Measurements from ENCODE around the gene CYBA.

Gene CYBA

GRCh38 chr16:88599825-88600538 lies 50.9 kb downstream of the CYBA start:
- Histone ChIP-seq H3K27ac (replicated peaks) (no peak overlapping the region), H3K27me3 (ENCODE audit: insufficient read depth, poor library complexity, severe bottlenecking) (no peaks in the 10 kb centered on the region), H3K4me3 (replicated peaks; ENCODE audit: insufficient read depth, low read length) (no peak overlapping the region)
- TF ChIP-seq SPI1 (IDR thresholded peaks at IDR 0.05; ENCODE audit: borderline replicate concordance, low read depth) (no peak), REST (IDR thresholded peaks at IDR 0.05; ENCODE audit: insufficient replicate concordance, low read depth) (no peak), GABPA (IDR thresholded peaks at IDR 0.05; ENCODE audit: low read depth) (no peak), CTCF (IDR thresholded peaks at IDR 0.05; ENCODE audit: insufficient read depth, low read length) (no peak), POLR2AphosphoS5 (IDR thresholded peaks at IDR 0.05; ENCODE audit: low read depth) (no peak)
- no peak for DNase-seq (ENCODE audit: low read depth in 1 of 2, low spot score in 1 of 2)

DNA sequence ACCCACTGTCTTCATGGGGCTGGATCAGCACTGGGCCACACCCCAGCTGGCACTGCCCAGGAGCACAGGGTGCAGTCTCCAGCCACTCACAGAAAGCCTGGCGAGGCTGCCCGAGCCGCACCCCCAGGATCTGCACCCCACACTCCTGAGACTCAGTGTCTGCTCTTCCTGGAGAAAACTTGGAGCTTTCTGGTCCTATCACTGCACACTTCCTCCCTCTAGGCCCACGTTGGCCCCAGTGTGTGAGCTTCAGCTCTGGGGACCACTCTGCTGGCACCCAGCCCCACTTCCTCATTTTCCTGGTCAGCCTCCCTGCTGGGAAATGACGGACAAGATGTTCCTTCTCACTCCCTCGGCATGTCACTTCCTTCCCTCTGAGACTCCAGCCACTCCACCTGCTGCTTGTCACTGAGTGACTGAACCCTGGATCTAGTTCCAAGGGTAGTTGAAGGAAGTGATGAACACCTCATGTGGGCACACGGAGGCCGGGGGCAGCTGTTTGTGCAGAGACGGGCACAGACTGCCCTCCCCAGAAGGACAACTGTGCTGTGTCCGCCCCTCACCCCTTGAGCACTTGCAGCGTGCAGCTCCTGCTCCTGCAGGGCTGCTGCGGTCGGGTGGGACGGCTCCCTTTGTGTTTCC lies 51.6 kb downstream of the CYBA start:
- peak in 1 of 2 experiments; percentile 77 for DNase-seq (ENCODE audit: low read depth in 1 of 2, low spot score in 1 of 2)
- TF ChIP-seq GABPA (IDR thresholded peaks at IDR 0.05; ENCODE audit: low read depth) = no peak
- peak; percentile 98 for TF ChIP-seq SPI1 (IDR thresholded peaks at IDR 0.05; ENCODE audit: borderline replicate concordance, low read depth)
- Histone ChIP-seq H3K27ac (replicated peaks) (no peak overlapping the region), H3K27me3 (ENCODE audit: insufficient read depth, poor library complexity, severe bottlenecking) (no peaks in the 10 kb centered on the region), H3K4me3 (replicated peaks; ENCODE audit: insufficient read depth, low read length) (no peak overlapping the region)

DNA sequence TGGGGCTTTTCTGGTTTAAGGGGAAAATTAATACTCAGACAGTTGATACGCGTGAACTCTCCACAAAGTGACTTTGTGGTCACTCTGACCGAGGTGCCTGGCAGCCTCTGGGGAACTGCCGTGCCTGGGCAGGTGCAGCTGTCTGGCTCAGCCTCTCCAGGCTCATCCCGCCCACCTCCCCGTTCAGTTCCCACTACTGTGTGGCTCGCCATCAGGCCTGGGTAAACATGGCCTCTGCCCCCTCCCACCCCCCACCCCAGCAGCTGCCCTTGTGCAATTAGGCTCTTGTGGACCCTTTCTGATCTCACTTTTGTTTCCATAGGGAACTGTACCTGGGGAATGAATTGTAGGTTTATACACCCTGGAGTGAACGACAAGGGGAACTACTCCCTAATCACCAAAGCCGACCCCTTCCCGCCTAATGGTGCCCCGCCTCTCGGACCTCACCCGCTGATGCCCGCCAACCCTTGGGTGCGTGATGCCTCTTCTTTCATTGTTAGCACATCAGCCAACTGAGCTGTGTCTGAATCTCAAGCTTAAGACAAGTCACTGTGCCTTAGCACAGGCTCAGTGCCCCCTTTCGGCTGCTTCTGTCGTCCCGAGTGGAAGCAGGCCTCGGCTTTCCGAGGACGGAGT lies 52.9 kb downstream of the CYBA start:
- no peak overlapping the region for H3K27ac ChIP-seq (replicated peaks)
- H3K4me3 ChIP-seq (replicated peaks; ENCODE audit: insufficient read depth, low read length) = no peak overlapping the region
- no peaks in the 10 kb centered on the region for H3K27me3 ChIP-seq (ENCODE audit: insufficient read depth, poor library complexity, severe bottlenecking)
- no peak for TF ChIP-seq CTCF (IDR thresholded peaks at IDR 0.05; ENCODE audit: insufficient read depth, low read length)
- no peak for TF ChIP-seq POLR2AphosphoS5 (IDR thresholded peaks at IDR 0.05; ENCODE audit: low read depth)
- TF ChIP-seq REST (IDR thresholded peaks at IDR 0.05; ENCODE audit: insufficient replicate concordance, low read depth) = no peak
- no peak for TF ChIP-seq GABPA (IDR thresholded peaks at IDR 0.05; ENCODE audit: low read depth)
- no peak for TF ChIP-seq SPI1 (IDR thresholded peaks at IDR 0.05; ENCODE audit: borderline replicate concordance, low read depth)
- DNase-seq (ENCODE audit: low read depth in 1 of 2, low spot score in 1 of 2) = peak in 1 of 2 experiments; percentile 6

DNA sequence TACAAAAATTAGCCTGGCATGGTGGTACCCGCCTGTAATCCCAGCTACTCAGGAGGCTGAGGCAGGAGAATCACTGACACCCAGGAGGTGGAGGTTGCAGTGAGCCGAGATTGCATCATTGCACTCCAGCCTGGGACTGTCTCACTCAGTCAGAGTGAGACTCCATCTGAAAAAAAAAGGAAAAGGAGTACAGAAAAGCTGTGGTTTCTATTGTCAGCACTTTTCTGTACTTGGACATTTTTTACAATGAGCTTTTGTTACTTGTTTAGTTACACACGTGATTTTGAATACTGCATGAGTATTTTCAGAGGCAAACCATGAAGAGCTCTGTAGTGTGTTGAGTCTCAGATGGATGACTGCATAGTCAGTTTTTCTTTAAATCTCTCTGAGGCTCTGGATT lies 54.4 kb downstream of the CYBA start:
- H3K4me3 ChIP-seq (replicated peaks; ENCODE audit: insufficient read depth, low read length) = no peak overlapping the region
- no peaks in the 10 kb centered on the region for H3K27me3 ChIP-seq (ENCODE audit: insufficient read depth, poor library complexity, severe bottlenecking)
- H3K27ac ChIP-seq (replicated peaks) = no peak overlapping the region
- DNase-seq (ENCODE audit: low read depth in 1 of 2, low spot score in 1 of 2) = no peak
- TF ChIP-seq REST (IDR thresholded peaks at IDR 0.05; ENCODE audit: insufficient replicate concordance, low read depth) = no peak
- no peak for TF ChIP-seq POLR2AphosphoS5 (IDR thresholded peaks at IDR 0.05; ENCODE audit: low read depth)
- no peak for TF ChIP-seq SPI1 (IDR thresholded peaks at IDR 0.05; ENCODE audit: borderline replicate concordance, low read depth)
- no peak for TF ChIP-seq CTCF (IDR thresholded peaks at IDR 0.05; ENCODE audit: insufficient read depth, low read length)

Measured in HL-60 (cell line).